COLO668 (cell line): ENCODE data around the gene CAMP.
"Not testable (repeated sequence)": the region's sequence is repeated elsewhere in the genome, so short reads cannot be mapped to it uniquely, and the experiment has no call there.

Experiments used
- DNase-seq: peaks from one replicate; lab custom pipeline; 2025; ENCODE audit not compliant: unreplicated experiment; lab: John Stamatoyannopoulos, UW

The CAMP gene

GRCh38 chr3:48222616-48223513 is at the start of gene CAMP:
Gene CAMP (plus strand): TSS chr3:48223495. CDS start chr3:48223512, 17 bp downstream.
- peak; percentile 71 for DNase-seq

GRCh38 chr3:48178072-48178471 is 45.2 kb upstream of the CAMP start:
- DNase-seq, result no peak

- no peak for DNase-seq
These were observed 43.3 kb upstream of the CAMP start for GRCh38 chr3:48180021-48180420.

GRCh38 chr3:48180531-48181253 is 42.6 kb upstream of the CAMP start:
- DNase-seq, result no peak

- DNase-seq, result no peak
These were observed 39.0 kb upstream of the CAMP start for GRCh38 chr3:48184299-48184698.

GRCh38 chr3:48185129-48185528 is 38.2 kb upstream of the CAMP start:
- no peak for DNase-seq

GRCh38 chr3:48186631-48187300 is 36.5 kb upstream of the CAMP start:
- no peak for DNase-seq

- no peak for DNase-seq
These were observed 36.1 kb upstream of the CAMP start for GRCh38 chr3:48187301-48187578.

- DNase-seq, result peak; percentile 70
These were observed 35.6 kb upstream of the CAMP start for GRCh38 chr3:48187579-48188265.

- peak; percentile 94 for DNase-seq
These were observed 34.8 kb upstream of the CAMP start, which contains the start of gene CDC25A for GRCh38 chr3:48188266-48189201. Gene CDC25A (minus strand): TSS chr3:48188417. CDS start chr3:48187947, 470 bp downstream.

- DNase-seq, result no peak
These were observed 34.0 kb upstream of the CAMP start for GRCh38 chr3:48189321-48189720.

GRCh38 chr3:48190911-48191310 is 32.4 kb upstream of the CAMP start:
- DNase-seq, result no peak

- DNase-seq, result peak; percentile 48
These were observed 28.7 kb upstream of the CAMP start for GRCh38 chr3:48194446-48195071.

GRCh38 chr3:48196611-48197010 is 26.7 kb upstream of the CAMP start:
- no peak for DNase-seq

GRCh38 chr3:48199117-48199516 is 24.2 kb upstream of the CAMP start:
- no peak for DNase-seq

- no peak for DNase-seq
These were observed 20.7 kb upstream of the CAMP start for GRCh38 chr3:48202632-48203031.

GRCh38 chr3:48208076-48208475 is 15.2 kb upstream of the CAMP start:
- no peak for DNase-seq

GRCh38 chr3:48209445-48209844 is 13.8 kb upstream of the CAMP start:
- no peak for DNase-seq

GRCh38 chr3:48210534-48210933 is 12.8 kb upstream of the CAMP start:
- DNase-seq, result not testable (repeated sequence)

GRCh38 chr3:48211776-48212175 is 11.5 kb upstream of the CAMP start:
- not testable (repeated sequence) for DNase-seq
